OCI-LY1 (cell line): ENCODE data around the gene B3GNT3.

Experiments
- EZH2 ChIP-seq: fragments of 200-600 bp; sonication (generic), shearing (Covaris generic); IDR thresholded peaks from 2 replicates; pipeline ENCODE4 v1.8.0; 2017; ENCODE audit warnings: borderline replicate concordance, mixed run types, mild to moderate bottlenecking, antibody characterized with exemption, low read length, moderate library complexity, mixed read lengths
- TF ChIP-seq, protein P1 (sequence below): fragments of 200-600 bp; sonication (generic), shearing (Covaris generic); IDR thresholded peaks from 2 replicates; pipeline ENCODE4 v1.5.1; 2017; ENCODE audit warnings: mild to moderate bottlenecking, antibody characterized with exemption, low read length, moderate library complexity, mixed read lengths

- TF ChIP-seq, protein P1, sequence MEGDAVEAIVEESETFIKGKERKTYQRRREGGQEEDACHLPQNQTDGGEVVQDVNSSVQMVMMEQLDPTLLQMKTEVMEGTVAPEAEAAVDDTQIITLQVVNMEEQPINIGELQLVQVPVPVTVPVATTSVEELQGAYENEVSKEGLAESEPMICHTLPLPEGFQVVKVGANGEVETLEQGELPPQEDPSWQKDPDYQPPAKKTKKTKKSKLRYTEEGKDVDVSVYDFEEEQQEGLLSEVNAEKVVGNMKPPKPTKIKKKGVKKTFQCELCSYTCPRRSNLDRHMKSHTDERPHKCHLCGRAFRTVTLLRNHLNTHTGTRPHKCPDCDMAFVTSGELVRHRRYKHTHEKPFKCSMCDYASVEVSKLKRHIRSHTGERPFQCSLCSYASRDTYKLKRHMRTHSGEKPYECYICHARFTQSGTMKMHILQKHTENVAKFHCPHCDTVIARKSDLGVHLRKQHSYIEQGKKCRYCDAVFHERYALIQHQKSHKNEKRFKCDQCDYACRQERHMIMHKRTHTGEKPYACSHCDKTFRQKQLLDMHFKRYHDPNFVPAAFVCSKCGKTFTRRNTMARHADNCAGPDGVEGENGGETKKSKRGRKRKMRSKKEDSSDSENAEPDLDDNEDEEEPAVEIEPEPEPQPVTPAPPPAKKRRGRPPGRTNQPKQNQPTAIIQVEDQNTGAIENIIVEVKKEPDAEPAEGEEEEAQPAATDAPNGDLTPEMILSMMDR, result no peak
- TF ChIP-seq EZH2, result no peak
These were observed 45.9 kb upstream of the B3GNT3 start for GRCh38 chr19:17748884-17749638.
